ENCODE results near the gene RPH3AL.
"Not testable (repeated sequence)": the region's sequence is repeated elsewhere in the genome, so short reads cannot be mapped to it uniquely, and the experiment has no call there.

RPH3AL gene

DNA sequence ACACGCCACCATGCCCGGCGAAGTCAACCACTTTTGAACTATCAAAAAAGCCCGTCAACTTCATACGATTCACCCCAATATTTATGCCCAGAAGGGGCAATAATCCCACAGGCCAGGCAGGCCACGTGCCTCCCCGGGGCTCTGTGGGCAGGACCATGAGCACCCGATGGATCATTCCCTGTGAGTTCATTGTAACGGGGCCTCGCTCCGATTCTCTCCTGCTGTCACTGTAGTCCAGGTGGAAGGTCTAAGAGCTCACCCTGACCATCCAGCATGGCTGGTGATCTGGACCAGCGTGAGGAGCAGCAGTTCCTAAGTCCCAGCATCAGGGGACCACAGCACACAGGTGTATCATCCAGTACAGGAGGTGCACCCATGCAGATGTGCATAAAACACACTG, 93.7 kb downstream of the RPH3AL start:
- no peak for DNase-seq

DNA sequence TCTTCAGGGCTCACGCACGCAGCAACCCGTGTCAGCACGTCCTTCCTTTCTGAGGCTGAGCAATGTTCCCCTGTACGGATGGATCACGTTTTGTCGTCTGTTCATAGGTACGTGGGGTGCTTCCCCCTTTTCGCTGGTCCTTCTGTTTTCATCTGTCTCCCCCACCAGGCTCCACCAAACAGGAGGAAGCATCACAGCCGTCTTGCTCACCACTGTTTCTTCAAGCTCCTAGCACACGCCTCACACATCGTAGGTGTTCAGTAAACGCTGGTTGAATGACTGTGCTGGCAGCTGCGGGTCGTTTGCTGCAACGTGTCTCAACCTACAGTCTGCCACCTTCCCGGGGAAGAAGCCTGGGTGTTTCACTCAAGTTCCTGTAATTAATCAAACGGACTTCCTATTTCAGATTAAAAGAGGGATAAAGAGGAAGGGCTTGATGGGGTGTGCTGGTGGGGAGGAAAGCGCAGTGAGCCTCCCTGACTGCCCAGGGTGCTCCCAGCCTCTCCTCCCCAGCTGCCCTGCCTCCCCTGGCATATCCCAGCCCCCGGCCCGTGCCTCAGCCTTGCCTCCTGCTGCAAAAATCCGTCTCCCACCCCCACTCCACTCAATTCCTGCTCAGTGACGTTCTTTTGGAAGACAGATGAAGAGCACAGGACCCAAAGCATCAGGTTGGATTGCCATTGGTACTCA, 94.4 kb downstream of the RPH3AL start:
- DNase-seq, result no peak

DNA sequence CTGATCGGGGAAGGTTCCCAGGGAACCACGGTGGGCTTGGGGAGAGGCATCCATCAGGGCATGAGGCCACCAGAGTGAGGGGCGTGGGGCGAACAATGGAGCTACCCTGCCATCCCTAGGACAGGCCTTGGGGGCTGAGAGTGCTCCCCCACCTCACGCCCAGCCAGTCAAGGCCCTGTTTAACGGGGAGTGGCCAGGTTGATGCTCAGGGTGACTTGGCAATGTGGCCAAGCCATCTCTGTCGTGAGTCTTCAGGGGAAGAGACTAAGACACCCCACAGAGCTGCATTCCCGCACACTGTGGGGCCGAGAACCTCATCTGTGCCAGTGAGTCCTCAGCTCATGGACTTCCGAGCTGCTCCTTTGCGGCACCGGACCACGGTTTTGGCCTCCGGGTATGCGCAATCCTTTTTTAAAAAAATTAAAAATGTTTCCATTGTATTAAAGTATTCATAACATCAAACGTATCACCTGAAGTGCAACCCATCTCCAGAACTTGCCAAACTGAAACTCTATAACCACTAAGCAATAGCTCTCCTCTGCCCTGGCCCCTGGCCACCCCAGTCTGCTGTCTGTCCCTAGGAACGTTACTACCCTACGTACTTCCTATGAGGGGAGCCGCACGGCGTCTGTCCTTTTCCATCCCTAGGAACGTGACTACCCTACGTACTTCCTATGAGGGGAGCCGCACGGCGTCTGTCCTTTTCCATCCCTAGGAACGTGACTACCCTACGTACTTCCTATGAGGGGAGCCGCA, 99.3 kb downstream of the RPH3AL start:
- no peak for DNase-seq

DNA sequence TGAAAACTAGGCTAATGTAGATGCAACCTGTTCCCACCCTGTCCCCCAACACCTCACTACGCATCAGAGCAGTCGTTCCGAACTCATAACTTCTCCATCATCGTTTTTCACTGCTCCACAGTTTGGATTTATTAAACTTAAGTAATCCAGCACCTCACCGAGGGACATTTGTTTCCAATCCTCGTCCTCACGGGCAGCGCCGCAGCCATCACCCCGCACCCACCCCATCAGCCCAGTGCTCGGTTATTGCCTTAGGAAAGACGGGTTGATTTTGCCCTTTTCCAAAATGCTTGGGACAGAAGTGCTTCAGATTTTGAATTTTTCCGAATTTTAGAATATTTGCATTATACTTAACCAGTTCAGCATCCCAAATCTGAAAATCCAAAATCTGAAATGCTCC, 100.2 kb downstream of the RPH3AL start:
- DNase-seq, result no peak

DNA sequence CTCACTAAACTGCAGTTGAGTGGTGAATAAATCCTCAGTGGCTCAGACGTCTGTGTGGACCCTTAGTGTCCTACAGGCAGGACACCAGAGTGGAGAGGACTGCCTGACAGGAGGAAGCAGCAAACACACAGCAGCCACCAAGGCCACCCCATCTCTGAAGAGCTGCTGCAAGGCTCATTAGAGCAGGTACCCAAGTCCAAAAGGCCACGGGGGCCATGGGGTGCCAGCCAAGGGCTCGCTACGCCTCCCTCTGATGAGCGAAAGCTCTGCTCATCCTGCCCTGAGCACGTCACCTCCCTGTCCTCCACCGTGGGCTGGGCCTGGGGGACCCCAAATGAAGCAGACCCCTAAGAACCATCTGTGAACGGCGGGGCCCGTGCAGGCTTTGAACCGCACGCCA, 101.1 kb downstream of the RPH3AL start:
- DNase-seq, result no peak

DNA sequence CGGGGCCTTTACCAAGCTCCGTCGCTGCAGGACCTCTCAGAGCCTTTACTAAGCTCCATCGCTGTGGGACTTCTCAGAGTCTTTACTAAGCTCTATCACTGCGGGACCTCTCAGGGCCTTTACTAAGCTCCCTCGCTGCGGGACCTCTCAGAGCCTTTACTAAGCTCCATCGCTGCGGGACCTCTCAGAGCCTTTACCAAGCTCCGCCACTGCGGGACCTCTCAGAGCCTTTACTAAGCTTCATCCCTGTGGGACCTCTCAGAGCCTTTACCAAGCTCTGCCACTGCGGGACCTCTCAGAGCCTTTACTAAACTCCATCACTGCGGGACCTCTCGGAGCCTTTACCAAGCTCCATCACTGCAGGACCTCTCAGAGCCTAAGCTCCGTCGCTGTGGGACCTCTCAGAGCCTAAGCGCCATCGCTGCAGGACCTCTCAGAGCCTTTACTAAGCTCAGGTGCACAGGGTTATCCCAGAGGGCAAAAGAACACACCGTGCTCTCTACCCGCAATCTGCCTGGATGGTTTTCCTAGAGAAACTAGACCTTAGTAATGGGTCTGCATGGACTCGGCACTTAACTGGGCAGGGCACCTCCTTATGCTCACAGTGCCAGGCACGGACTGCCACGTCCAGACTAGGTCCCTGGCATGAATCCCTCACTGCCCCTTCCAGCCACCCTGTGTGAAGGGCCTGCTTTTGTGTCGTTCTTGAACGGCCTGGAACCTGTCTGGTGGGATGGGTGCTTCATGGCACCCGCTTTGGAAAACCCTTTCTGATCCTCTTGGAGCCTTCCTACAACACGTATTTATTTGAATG, 101.9 kb downstream of the RPH3AL start:
- no peak for DNase-seq

DNA sequence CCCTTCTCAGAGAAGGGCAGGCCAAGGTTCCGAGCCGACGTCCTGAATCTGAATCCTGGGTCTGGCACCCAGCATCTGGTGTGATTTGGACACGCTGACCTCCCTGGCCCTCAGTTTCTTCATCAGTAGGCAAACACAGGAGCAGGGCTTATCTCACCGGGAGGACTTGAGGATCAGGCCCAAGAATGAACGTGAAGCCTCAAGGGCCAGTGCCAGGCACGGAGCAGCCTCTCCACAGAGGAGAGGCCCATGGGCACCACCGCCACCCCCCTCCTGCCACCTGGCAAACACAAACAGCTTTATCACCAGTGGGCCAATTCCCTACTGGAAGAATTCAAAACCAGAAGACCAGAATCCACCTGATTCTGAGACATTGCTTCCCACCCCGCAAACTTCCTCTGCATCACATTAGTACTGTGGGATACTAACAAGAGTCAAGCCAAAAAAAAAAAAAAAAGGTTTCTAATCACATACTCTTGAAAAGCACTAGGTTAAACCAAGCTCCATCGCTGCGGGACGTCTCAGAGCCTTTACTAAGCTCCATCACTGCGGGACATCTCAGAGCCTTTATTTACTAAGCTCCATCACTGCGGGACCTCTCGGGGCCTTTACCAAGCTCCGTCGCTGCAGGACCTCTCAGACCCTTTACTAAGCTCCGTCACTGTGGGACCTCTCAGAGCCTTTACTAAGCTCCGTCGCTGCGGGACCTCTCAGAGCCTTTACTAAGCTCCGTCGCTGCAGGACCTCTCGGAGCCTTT, 103.2 kb downstream of the RPH3AL start:
- no peak for DNase-seq

DNA sequence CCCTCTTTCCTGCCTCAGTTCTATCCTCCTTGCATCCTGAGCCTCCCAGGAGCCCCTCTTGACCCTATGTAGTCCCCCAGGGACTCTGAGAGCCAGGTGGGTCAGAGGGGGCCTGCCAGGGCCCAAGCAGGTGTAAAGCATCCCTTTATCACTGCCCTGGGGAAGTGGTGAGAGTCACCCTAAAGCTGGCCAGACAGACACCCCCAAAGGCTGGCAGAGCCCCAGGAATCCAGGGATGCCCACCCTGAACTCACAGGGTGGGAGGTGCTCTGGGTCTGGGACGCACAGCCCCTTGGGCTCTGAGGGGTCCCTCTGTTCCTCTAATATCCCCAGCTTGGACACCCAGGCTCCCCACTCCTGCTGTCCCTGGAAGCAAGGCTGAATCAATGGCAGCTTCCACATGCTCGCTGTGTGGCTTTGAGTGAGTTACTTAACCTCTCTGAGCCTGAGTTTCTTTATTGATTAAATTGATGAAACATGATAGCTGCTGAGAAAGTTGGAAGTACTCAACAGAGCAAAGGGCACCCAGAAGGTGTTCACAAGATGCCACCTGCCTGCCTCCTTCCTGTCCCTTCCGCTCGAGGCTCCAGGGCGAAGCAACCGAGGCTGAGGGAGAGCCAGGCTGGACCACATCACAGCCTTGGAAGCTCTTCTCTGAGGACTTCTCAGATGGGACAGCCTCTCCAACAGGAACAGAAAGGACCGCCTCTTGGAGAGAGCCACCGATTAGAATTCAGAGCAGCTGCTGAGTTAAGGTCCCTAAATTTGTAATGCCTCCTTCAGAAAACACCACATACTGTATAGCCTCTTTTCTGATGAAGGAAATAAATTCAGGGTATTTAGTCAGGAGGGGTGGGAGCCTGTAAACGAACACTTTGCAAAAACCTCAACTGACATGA, 104.0 kb downstream of the RPH3AL start:
- no peak for DNase-seq

DNA sequence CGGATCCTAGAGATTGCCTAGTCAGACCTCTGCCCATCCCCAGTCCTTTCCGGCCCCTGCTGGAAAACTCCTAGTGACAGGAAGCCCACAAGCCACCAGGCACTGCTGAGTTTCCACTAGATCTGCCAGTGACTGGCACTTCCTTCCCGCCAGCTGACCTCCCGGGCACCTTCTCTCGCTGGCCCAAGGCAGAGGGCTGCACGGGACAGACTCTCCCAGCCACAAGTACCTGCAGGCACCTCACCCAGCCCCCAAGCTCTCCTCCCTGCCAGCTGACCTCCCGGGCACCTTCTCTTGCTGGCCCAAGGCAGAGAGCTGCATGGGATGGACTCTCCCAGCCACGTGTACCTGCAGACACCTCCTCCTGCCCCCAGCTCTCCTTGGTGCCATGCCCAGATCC, 104.8 kb downstream of the RPH3AL start:
- DNase-seq, result no peak

DNA sequence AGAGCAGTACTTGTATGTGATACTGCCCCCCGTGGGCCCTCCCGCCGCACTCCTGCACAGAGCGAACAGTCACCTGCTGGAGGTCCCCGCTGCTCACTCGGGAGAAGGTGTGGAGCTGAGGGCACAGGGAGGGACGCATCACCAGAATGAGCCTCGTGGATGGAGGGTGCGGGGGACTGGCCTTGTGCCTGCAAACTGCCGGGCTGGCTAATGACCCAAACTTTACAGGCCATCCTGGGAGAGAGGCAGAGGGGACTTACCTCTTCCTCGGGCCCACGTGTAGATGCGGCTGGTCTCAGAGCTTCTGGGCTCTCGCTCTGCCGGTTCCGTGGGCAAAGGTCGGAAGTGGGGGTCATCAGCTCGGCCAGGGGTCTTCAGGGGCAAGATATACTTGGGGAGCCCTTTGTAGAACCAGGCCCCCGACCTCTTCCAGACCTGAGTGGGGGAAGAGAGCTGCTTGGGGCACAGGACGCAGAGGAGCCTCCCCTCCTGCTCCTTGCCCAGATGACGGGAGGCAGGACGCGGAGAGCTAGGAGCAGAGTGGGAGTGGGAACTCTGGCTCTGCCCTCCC, 105.7 kb downstream of the RPH3AL start:
- no peak for DNase-seq

DNA sequence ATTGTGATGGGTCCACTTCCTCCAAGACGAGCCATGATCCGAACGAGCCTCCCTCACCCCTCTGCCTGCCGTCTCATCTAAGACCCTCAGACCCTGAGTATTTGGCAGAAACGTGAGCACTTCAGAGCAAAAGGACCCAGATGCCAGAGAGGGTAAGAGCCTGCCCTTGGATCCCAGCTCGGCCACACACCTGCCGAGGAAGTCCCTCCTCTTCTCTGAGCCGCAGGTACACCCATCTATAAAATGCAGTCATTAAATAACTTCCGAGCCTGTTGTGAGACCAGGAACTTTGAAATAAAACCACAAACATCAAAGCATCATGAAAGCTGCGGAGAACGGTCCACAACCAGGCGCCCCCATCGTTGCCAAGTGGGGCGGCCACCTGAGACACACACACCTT, 106.4 kb downstream of the RPH3AL start:
- no peak for DNase-seq

DNA sequence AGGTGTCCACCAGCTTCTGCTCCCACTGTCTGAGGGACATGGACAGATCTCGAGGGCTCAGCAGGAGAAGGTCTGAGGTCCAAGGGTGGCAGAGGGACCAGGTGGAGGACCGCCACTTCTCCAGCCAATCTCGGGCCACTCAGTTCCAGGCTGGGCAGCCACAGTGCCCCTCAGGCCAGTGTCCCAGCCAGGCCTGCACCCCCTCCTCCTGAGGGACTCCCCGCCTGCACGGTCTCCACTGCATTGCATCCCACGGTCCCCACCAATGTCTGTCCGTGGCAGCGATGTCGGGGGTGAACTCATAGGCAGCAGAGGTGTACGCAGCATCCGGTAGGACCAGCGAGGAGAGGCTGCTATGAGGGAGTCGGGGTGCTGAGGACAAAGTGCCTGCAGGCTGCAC, 107.0 kb downstream of the RPH3AL start:
- DNase-seq, result no peak

DNA sequence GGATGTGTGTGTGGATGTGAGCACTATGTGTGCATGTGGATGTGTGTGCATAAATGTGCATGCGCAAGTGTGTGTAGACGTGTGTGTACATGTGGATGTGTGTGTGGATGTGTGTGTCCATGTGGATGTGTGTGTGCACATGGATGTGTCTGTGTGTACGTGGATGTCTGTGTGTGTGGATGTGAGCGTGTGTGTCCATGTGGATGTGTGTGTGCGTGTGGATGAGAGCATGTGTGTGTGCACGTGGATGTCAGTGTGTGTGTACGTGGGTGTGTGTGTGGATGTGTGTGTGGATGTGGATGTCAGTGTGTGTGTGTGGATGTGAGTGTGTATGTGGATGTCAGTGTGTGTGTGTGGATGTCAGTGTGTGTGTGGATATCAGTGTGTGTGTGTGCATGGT, 107.6 kb downstream of the RPH3AL start:
- no peak for DNase-seq

DNA sequence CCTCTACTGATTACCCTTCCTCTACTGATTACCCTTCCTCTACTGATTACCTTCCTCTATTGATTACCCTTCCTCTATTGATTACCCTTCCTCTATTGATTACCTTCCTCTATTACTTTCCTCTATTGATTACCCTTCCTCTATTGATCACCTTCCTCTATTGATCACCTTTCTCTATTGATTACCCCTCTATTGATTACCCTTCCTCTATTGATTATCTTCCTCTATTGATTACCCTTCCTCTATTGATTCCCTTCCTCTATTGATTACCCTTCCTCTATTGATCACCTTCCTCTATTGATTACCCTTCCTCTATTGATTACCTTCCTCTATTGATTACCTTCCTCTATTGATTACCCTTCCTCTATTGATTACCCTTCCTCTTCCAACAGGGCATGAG, 108.7 kb downstream of the RPH3AL start:
- DNase-seq, result not testable (repeated sequence)

DNA sequence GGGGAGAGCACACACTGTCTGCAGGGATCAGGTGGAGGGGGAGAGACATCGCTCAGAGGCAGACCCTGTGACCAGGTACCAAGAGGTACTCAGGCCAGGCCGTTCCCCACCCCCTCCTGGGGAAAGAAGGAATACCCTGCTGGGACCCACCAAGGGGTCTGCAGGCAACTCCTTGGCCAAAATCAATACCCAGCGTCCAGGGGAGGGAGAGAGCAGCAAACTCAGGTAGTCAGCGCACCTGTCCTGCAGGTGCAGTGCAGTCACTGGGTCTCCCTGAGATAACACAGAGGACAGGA, 113.7 kb downstream of the RPH3AL start:
- no peak for DNase-seq

DNA sequence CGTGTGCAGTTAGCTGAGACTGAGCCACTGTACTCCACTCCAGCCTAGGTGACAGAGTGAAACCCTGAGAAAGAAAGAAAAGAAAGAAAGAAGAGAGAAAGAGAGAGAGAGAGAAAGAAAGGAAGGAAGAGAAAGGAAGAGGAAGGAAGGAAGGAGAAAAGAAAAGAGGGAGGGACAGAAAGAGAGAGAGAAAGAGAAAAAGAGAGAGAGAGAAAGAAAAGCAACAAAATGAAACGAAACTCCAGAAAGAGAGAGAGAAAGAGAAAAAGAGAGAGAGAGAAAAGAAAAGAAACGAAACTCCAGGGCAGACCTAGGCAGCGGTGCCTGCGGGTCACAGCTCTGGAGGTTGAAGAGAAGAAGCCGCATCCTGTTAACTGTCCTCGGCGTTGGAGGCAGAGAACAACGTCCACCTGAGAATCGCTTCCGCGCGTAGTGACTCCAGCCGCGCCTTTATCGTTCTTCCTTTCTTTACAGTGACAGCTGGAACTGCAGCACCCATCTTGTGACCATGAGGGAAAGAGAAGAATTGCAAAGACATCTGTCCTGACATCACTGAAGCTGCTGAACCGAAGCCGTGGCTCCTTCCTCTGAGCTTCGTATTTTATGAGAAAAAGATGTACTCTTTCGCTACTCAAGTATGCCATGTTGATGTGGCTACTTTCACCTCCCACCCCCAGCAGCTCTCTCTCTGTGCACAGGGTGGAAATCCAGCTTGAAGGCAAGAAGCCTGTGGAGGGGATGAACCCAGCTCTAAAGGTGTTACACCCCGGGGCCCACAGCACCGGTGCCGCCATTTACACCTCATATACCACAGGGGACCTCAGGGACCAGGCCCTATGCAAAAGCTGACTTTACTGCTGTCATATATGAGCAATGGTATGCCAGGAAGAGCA, 114.3 kb downstream of the RPH3AL start:
- no peak for DNase-seq

DNA sequence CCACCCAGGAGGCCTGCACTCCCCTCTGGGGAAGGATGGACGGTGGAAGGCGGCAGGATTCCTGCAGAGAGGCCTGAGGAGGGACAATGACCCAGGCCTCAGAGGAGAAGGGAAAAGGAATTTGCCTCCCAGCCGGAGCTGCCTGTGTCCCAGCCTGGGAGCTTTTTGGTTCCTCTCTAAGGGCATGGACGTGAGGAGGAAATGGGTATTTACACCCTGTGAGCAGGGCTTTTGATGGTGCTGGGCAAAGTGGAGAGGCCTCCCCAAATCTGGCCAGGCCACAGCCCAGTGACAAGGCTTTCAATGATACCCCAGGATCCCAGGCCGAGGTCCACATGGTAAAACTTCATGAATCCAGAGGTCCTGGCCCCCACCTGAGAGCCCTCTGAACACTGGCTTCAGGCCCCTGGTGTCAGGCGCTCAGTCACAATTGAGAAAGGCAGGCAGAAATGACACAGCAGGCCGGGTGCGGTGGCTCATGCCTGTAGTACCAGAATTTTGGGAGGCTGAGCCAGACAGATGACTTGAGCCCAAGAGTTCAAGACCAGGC, 115.1 kb downstream of the RPH3AL start:
- no peak for DNase-seq

DNA sequence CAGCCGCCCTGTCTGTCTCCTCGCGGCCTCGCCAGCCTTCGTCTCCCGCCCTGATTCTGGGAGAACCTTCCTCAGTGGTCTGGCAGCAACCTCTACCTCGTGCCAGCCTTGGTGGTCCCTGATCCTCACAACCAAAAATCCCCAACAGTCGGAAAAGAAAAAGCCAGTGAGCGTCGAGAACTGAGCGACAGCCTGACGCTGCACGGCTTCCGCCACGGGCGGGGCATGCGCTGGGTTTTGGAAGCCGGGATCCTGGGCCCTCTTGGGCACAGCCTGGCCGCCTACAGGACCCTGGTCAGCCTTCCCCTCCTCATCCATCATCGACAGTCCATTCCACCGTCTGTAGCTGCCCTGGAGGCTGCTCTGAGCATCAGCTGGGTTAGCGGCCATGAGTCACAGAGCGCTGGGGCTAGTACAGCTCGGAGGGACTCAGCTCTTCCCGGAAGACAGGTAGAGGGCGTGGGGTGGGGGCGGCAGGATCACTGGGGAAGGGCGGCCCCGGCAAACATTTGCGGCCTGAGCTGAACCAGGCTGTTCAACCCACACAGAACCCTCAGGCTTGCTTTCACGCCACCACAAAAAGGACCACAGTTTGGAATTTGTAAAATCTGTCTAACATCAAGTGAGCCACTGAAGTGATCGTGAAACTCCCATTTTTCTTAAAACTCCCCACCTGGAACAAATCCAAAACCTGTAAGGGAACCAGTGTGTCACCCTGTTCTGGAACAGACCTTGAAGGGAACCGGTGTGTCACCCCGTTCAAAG, 115.8 kb downstream of the RPH3AL start:
- no peak for DNase-seq

DNA sequence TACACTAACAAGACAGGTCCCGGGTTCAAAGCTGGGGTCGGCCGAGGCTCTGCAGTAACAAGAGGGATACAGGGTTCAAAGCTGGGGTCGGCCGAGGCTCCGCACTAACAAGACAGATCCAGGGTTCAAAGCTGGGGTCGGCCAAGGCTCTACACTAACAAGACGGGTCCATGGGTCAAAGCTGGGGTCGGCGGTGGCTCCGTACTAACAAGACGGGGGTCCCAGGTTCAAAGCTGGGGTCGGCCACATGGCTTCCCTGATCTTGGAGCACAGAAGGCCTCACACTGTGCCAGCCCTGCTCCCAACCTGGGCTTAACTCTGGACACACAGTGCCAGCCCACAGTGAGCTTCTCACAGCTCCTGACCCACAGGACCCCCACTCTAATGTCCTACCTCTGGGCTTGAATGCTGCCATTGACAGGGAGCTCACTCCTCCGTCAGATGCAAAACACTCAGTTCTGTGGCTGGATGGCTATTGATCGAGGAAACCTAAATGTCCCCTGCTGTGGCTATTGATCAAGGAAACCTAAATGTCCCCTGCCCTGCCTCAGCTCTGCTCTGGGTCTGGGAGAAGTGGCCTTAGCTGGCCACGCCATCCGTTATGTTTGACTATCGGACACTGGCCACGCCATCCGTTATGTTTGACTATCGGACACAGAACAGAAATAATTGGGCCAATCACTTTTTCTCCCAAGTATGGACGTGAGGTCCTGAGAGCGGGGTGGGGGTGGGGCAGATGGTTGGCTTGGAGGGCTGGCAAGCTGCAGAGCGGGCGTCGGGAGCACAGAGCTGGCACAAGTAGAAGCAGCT, 116.6 kb downstream of the RPH3AL start:
- DNase-seq, result no peak

Measured in activated naive CD4-positive, alpha-beta T cell treated with Interleukin-2 at 50 U/mL for 16 hours (primary cell).